Measurements from ENCODE around the gene ZCCHC9.

DNA sequence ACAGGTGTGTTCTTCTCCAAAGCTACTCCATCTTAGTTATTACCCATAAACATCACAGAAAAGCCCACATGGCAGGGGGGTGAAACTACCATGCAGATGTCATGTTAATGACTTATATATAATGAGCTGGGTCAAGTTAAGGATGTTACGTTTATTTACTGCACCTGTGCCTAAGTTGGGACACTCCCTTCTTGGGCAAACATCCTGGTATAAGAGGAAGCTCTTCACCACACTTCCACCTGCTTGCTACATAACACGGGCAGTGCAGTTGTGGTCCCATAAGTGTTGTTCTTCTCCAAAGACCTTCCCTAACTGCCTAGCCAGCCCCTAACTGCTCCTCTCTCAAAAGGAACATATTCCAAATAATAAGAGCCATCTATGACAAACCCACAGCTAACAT, 9.3 kb upstream of the ZCCHC9 start:
- TF ChIP-seq MXI1 (conservative IDR thresholded peaks at IDR 0.05; ENCODE audit: poor library complexity, severe bottlenecking): no peak
- TF ChIP-seq EP300 (conservative IDR thresholded peaks at IDR 0.05; ENCODE audit: poor library complexity, severe bottlenecking): no peak

All from neural cell (in vitro differentiated cells).